K562 (cell line): ENCODE results near the gene DDAH2. TPM values are rescaled to one million over a fixed set of nuclear protein-coding genes. Genes with fewer than 3 reads are reported as not detected.

Source experiments
- ATAC-seq: fragments of 200-7000 bp; cut with Tn5 transposase; 3 replicates; pipeline ENCODE4 v1.9.1; 2020; ENCODE audit warnings: moderate library complexity
- BruUV-seq: library from RNA; stranded (reverse); fragments of 400-500 nt; replicated peaks from 2 replicates; lab custom pipeline; 2021; lab: Mats Ljungman, UMichigan
- CTCF ChIA-PET: fragments of 300-600 bp; formaldehyde crosslinking; extraction: SDS; loops from one replicate; lab custom pipeline; 2021; ENCODE audit warnings: low intra/inter-chr PET ratio; lab: Yijun Ruan, JAX
- POLR2A ChIA-PET: fragments of 300-600, 350-650 bp; sonication (Branson Sonifier 250); formaldehyde crosslinking; extraction: SDS; loops from one replicate; lab custom pipeline; 2021; ENCODE audit warnings: antibody characterized with exemption, inconsistent platforms; lab: Yijun Ruan, JAX
- DNase-seq, 4 experiments: peaks; one replicate each; pipeline versions ENCODE4 v3.0.0 to v3.0.0-alpha.2; 2011 to 2018; ENCODE audit warnings: low spot score in 3 of 4, mixed read lengths in 3 of 4; ENCODE audit errors: extremely low read depth in 1 of 4
- FAIRE-seq: peaks from 2 replicates; lab custom pipeline; 2011; peaks lifted over from hg19 to GRCh38; lab: Jason Lieb, UNC
- H2AFZ ChIP-seq: 2 replicates; pipeline ENCODE4 v1.6.0; 2011; ENCODE audit warnings: low read depth, low read length, control low read depth, inconsistent platforms
- H3K27ac ChIP-seq: fragments of 200-600 bp; 3 replicates; pipeline ENCODE4 v1.8.0; 2011; ENCODE audit warnings: low read depth, mild to moderate bottlenecking, control low read depth, inconsistent platforms, low read length, moderate library complexity, mixed read lengths; ENCODE audit errors: extremely low read depth
- H3K27me3 ChIP-seq, 2 experiments: fragments of 300-600 bp in 1 of 2; 2 replicates in 1 of 2; 3 replicates in 1 of 2; pipeline versions ENCODE4 v1.6.0 to v1.8.0; 2011; ENCODE audit warnings: inconsistent platforms in 2 of 2, low read length in 2 of 2, mild to moderate bottlenecking in 1 of 2, mixed read lengths in 1 of 2, moderate library complexity in 1 of 2; ENCODE audit not compliant: control insufficient read depth in 2 of 2, insufficient read depth in 2 of 2
- H3K36me3 ChIP-seq: fragments of 300-600 bp; 3 replicates; pipeline ENCODE4 v1.8.0; 2011; ENCODE audit warnings: mild to moderate bottlenecking, low read length, inconsistent platforms; ENCODE audit not compliant: control insufficient read depth, insufficient read depth
- H3K4me1 ChIP-seq, 2 experiments: fragments of 200-600 bp in 1 of 2; replicated peaks in 1 of 2; 2 replicates in 1 of 2; 3 replicates in 1 of 2; pipeline versions ENCODE4 v1.5.1 to v1.8.0; 2011; ENCODE audit warnings: inconsistent platforms in 2 of 2, low read length in 2 of 2, mild to moderate bottlenecking in 1 of 2, mixed read lengths in 1 of 2, moderate library complexity in 1 of 2; ENCODE audit not compliant: control insufficient read depth in 2 of 2, insufficient read depth in 2 of 2
- H3K4me2 ChIP-seq: 2 replicates; pipeline ENCODE4 v1.6.1; 2011; ENCODE audit warnings: low read length, control low read depth, inconsistent platforms, mixed read lengths; ENCODE audit not compliant: insufficient read depth
- H3K4me3 ChIP-seq: fragments of 200-600 bp; sonication (generic), shearing (Covaris generic); 2 replicates; pipeline ENCODE4 v1.5.1; 2016; ENCODE audit warnings: control low read depth, inconsistent platforms
- H3K79me2 ChIP-seq: fragments of 200-600 bp; 3 replicates; pipeline ENCODE4 v1.8.0; 2011; ENCODE audit warnings: low read length, inconsistent platforms; ENCODE audit not compliant: control insufficient read depth, insufficient read depth
- H3K9ac ChIP-seq, 2 experiments: 2 replicates each; pipeline versions ENCODE4 v1.6.0 to v1.6.1; 2011; ENCODE audit warnings: low read depth in 2 of 2, low read length in 2 of 2, control low read depth in 1 of 2, inconsistent platforms in 1 of 2, mild to moderate bottlenecking in 1 of 2, mixed read lengths in 1 of 2; ENCODE audit not compliant: insufficient read depth in 1 of 2
- H3K9me1 ChIP-seq: one replicate; pipeline ENCODE4 v1.6.0; 2011; ENCODE audit warnings: inconsistent platforms, mild to moderate bottlenecking, low read length, moderate library complexity; ENCODE audit not compliant: control insufficient read depth, insufficient read depth
- H3K9me3 ChIP-seq: replicated peaks from 2 replicates; pipeline ENCODE4 v1.5.1; 2011; ENCODE audit warnings: low read depth, low read length, inconsistent platforms; ENCODE audit not compliant: control insufficient read depth, insufficient read depth
- H4K20me1 ChIP-seq: replicated peaks from 2 replicates; pipeline ENCODE4 v1.6.1; 2011; ENCODE audit warnings: low read length, inconsistent platforms, mixed read lengths; ENCODE audit not compliant: control insufficient read depth, insufficient read depth
- BCOR ChIP-seq: fragments of 450-650 bp; IDR thresholded peaks from 2 replicates; pipeline ENCODE4 v1.6.1; 2016
- BRCA1 ChIP-seq, 2 experiments: fragments of 450-650 bp in 1 of 2; sonication (generic) in 1 of 2; formaldehyde crosslinking in 1 of 2; IDR thresholded peaks; 2 replicates each; pipeline versions ENCODE4 v1.5.0 to v1.6.1; 2017 to 2020; ENCODE audit warnings: mild to moderate bottlenecking in 1 of 2, missing genetic modification reagents in 1 of 2
- E2F4 ChIP-seq: sonication (generic); formaldehyde crosslinking; IDR thresholded peaks from 2 replicates; pipeline ENCODE4 v1.8.0; 2022; ENCODE audit warnings: mild to moderate bottlenecking, low read depth, missing genetic modification reagents
- KAT7 ChIP-seq: sonication (generic); formaldehyde crosslinking; IDR thresholded peaks from 2 replicates; pipeline ENCODE4 v1.8.0; 2022; ENCODE audit warnings: missing genetic modification reagents, mild to moderate bottlenecking, borderline replicate concordance
- KDM1A ChIP-seq, 2 experiments: fragments of 450-650 bp; IDR thresholded peaks; 2 replicates each; pipeline ENCODE4 v1.6.1; 2016; ENCODE audit warnings: mild to moderate bottlenecking in 2 of 2
- MYNN ChIP-seq, 2 experiments: sonication (generic); formaldehyde crosslinking in 1 of 2; IDR thresholded peaks; 2 replicates each; pipeline versions ENCODE4 v1.5.0 to v1.6.1; 2016 to 2020; ENCODE audit warnings: antibody characterized with exemption in 1 of 2, missing genetic modification reagents in 1 of 2
- NUFIP1 ChIP-seq: fragments of 450-650 bp; IDR thresholded peaks from 2 replicates; pipeline ENCODE4 v1.6.1; 2018; ENCODE audit not compliant: partially characterized antibody
- PHF8 ChIP-seq: fragments of 200-600 bp; sonication (generic); IDR thresholded peaks from 2 replicates; pipeline ENCODE4 v1.6.1; 2012; ENCODE audit warnings: mixed run types, mild to moderate bottlenecking, inconsistent platforms, low read length, moderate library complexity, borderline replicate concordance
- RBM34 ChIP-seq: fragments of 200-400 bp; formaldehyde crosslinking; IDR thresholded peaks from 2 replicates; pipeline ENCODE4 v1.6.1; 2018; ENCODE audit warnings: low read length, borderline replicate concordance; ENCODE audit not compliant: insufficient read depth
- STAG1 ChIP-seq: sonication (generic); formaldehyde crosslinking; IDR thresholded peaks from 2 replicates; pipeline ENCODE4 v1.5.0; 2020; ENCODE audit warnings: missing genetic modification reagents, borderline replicate concordance
- ZBTB7A ChIP-seq: IDR thresholded peaks from 2 replicates; pipeline ENCODE4 v1.6.1; 2011; ENCODE audit warnings: low read depth, mild to moderate bottlenecking, low read length, moderate library complexity, borderline replicate concordance; ENCODE audit not compliant: control insufficient read depth
- ZC3H4 ChIP-seq: sonication (generic); formaldehyde crosslinking; IDR thresholded peaks from 2 replicates; pipeline ENCODE4 v1.9.0; 2021; ENCODE audit warnings: missing genetic modification reagents, borderline replicate concordance
- ZNF121 ChIP-seq: sonication (generic); formaldehyde crosslinking; conservative IDR thresholded peaks from 2 replicates; pipeline ENCODE4 v1.8.0; 2022; ENCODE audit warnings: missing genetic modification reagents
- WGBS: fragments of 100-300 bp; shearing (Covaris generic); methylation state at CpG from one replicate; pipeline ENCODE4 v1.1.6; 2016; ENCODE audit warnings: low coverage, mixed read lengths; ENCODE audit not compliant: insufficient coverage; ENCODE audit errors: missing lambda C conversion rate; 5-methylcytosine and 5-hydroxymethylcytosine counted together
- in situ Hi-C: fragments of 300-500 bp; cut with MboI; formaldehyde crosslinking; loops from 4 replicates; pipeline ENCODE4 v1.15.0; 2018; ENCODE audit warnings: inconsistent platforms, mixed read lengths
- intact Hi-C: fragments of 100-400 bp; cut with micrococcal nuclease; formaldehyde crosslinking; loops from 2 replicates; pipeline ENCODE4 v1.14.2; 2022
- polyA plus RNA-seq, 8 experiments: library from polyadenylated mRNA; depleted of rRNA in 4 of 8; stranded (reverse) in 5 of 8; unstranded in 3 of 8; fragments of >200 nt; fragmentation: Nextera tagmentation in 2 of 8; fragmentation: Illumina TruSeq in 1 of 8; extraction: Ambion mirVana in 2 of 8; extraction: Trizol in 1 of 8; gene quantifications; 2 replicates each; pipeline versions ENCODE4 v1.2.1 to v1.2.3, GENCODE V29; 2011 to 2014; ENCODE audit warnings: inconsistent platforms in 1 of 8, missing spikeins in 1 of 8
- total RNA-seq, 7 experiments: library from RNA; depleted of rRNA in 6 of 7; stranded (reverse); fragments of >200 nt in 6 of 7; fragmentation: Illumina TruSeq in 2 of 7; extraction: Trizol in 2 of 7; gene quantifications; 2 replicates each; pipeline versions ENCODE4 v1.2.1 to v1.2.3, GENCODE V29; 2011 to 2021; ENCODE audit warnings: low replicate concordance in 1 of 7

Gene DDAH2
- total and polyA plus RNA-seq, 9 of the 15 experiments (the other 6 are each of a cell fraction or from before 2014, with no cell fraction given): 1.8 to 45.4 (median 21.4) TPM

- in situ Hi-C loops: no loop called here
- Histone ChIP-seq H3K36me3 (no peaks in the 10 kb centered on the region), H3K4me2 (no peak overlapping the region), H3K27ac (no peak overlapping the region), H3K9me3 (no peaks in the 10 kb centered on the region), H3K4me1 (peaks cover 29 to 42% of the 10 kb centered on the region in 2 experiments), H3K79me2 (peaks cover 4% of the 10 kb centered on the region; the same call in 1 of the 3 replicates), H2AFZ (no peak overlapping the region), H4K20me1 (no peaks in the 10 kb centered on the region), H3K9ac (no peak overlapping the region), H3K27me3 (no peaks in the 10 kb centered on the region), H3K9me1 (no peaks in the 10 kb centered on the region), H3K4me3 (no peak overlapping the region)
- WGBS: 82% methylated on average over 3 of the region's 3 CpGs
- no peak for DNase-seq
- ChIA-PET CTCF (no interaction called here), POLR2A (interaction anchor here (0.6 to 12.4 kb wide), 4 partner anchors 18 to 160 kb away, joined by 3 to 223 read pairs (median 4); partner anchors contain the start of genes DDAH2, LY6G6C and MPIG6B)
- no TSS peak for BruUV-seq
- intact Hi-C loops: no loop called here
- no peak for ATAC-seq
- TF ChIP-seq KDM1A (IDR thresholded peaks at IDR 0.05): peak; percentile 34 to 57; a peak in 2 of 4 replicates
- TF ChIP-seq KAT7 (CRISPR knock-in tag): no peak
- TF ChIP-seq BCOR: peak; percentile 78
- TF ChIP-seq ZNF121 (CRISPR knock-in tag): peak; percentile 98
- no peak for TF ChIP-seq RBM34
- no peak for FAIRE-seq
Measured at GRCh38 chr6:31708224-31708623, 20.9 kb downstream of the DDAH2 start.

- Histone ChIP-seq H3K4me1 (peaks cover 29 to 40% of the 10 kb centered on the region in 2 experiments), H3K4me3 (no peak overlapping the region), H3K79me2 (peaks cover 8% of the 10 kb centered on the region), H4K20me1 (no peaks in the 10 kb centered on the region), H3K9ac (peak overlapping the region in 1 of 2 experiments; percentile 23; a peak in 2 of 4 replicates), H3K9me1 (no peaks in the 10 kb centered on the region), H2AFZ (peak overlapping the region; percentile 91; the same call in 1 of the 2 replicates), H3K36me3 (no peaks in the 10 kb centered on the region), H3K9me3 (no peaks in the 10 kb centered on the region), H3K27me3 (no peaks in the 10 kb centered on the region), H3K4me2 (no peak overlapping the region), H3K27ac (no peak overlapping the region)
- in situ Hi-C loops: no loop called here
- ATAC-seq: no peak
- DNase-seq: no peak
- POLR2A ChIA-PET: interaction anchor here (1.1 to 12.4 kb wide), 5 partner anchors 8 to 56 kb away, joined by 3 to 223 read pairs (median 7); partner anchors contain the start of genes DDAH2, LY6G6C, LY6G6D and MPIG6B
- no TSS peak for BruUV-seq
- intact Hi-C loops: no loop called here
- no peak for FAIRE-seq
- WGBS: 81% methylated on average over 10 of the region's 10 CpGs
- CTCF ChIA-PET: no interaction called here
- TF ChIP-seq ZBTB7A: peak; percentile 14; the same call in 1 of the 2 replicates
- peak; percentile 45; the same call in 1 of the 2 replicates for TF ChIP-seq E2F4
- no peak for TF ChIP-seq PHF8
- TF ChIP-seq NUFIP1: no peak
- 0 out of 2 replicates have a peak, but pooled peaks have one; percentile 31 for TF ChIP-seq STAG1 (CRISPR knock-in tag)
- no peak for TF ChIP-seq BRCA1 (IDR thresholded peaks at IDR 0.05)
- TF ChIP-seq BRCA1 (CRISPR knock-in tag; IDR thresholded peaks at IDR 0.05): 0 out of 2 replicates have a peak, but pooled peaks have one; percentile 79
- TF ChIP-seq ZC3H4 (CRISPR knock-in tag): no peak
- TF ChIP-seq MYNN (IDR thresholded peaks at IDR 0.05): no peak
- TF ChIP-seq MYNN (CRISPR knock-in tag; IDR thresholded peaks at IDR 0.05): 0 out of 2 replicates have a peak, but pooled peaks have one; percentile 25
Measured at GRCh38 chr6:31707701-31708100, 21.4 kb downstream of the DDAH2 start.
